ENCODE results near the gene FMO5. TPM values are rescaled to one million over a fixed set of nuclear protein-coding genes. Genes with fewer than 3 reads are reported as not detected.

The FMO5 gene
- polyA plus RNA-seq, 1 donor (not counting 4 experiments of a cell fraction or from before 2014, with no cell fraction given), result 0.31 TPM

DNA sequence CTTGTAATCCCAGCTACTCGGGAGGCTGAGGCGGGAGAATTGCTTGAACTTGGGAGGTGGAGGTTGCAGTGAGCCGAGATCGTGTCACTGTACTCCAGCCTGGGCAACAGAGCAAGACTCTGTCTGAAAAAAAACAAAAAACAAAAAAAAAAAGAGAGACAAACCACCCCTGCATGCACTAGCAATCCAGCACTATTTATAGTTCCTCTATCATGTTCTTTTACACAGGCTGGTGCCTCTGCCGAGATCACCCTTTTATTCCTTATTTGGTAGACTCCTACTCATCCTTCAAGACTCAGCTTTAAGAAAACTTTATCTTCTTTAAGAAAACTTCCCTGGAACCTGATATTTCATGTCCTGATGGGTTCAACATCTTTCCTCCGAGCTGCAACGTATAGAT lies 10.8 kb downstream of the FMO5 start:
- no peak for FAIRE-seq
- H2AFZ ChIP-seq (ENCODE audit: control insufficient read depth, low read length), result no peak overlapping the region
- no peaks in the 10 kb centered on the region for H3K27me3 ChIP-seq (ENCODE audit: control insufficient read depth, extremely low read depth, insufficient read depth, low read length)

DNA sequence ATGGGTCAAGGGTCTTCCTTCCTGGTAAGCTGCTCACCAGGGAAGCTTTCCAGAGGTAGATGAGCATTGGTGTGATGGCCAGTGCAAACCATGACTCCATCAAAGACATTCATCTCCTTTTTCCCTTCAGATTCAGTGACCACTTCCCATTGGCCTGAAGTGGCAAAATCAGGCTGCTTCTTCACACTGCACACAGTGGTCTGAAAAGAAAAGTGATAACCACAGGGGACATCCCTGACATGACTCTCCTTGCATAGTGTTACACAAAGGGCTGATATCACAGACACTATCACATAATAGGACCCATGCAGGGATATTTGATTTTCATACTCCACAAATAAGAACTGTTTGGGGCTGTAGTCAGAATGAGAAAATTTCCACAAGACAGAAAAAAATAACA lies 11.9 kb downstream of the FMO5 start:
- dilution Hi-C loops (cut with MboI; ENCODE audit: extremely low pct_ligation_motif_present, low sequenced_read_pairs), result no loop called here
- no peak for FAIRE-seq
- no peak overlapping the region for H3K4me2 ChIP-seq (ENCODE audit: control insufficient read depth, extremely low read depth, insufficient read depth, low read depth, low read length)
- no peak for DNase-seq (ENCODE audit: low read depth, low spot score)
- no peaks in the 10 kb centered on the region for H3K4me1 ChIP-seq (ENCODE audit: control insufficient read depth, extremely low read depth, insufficient read depth, low read length)
- H3K36me3 ChIP-seq (ENCODE audit: control insufficient read depth in 2 of 2, extremely low read depth in 1 of 2, insufficient read depth in 2 of 2, low read length in 2 of 2), result no peaks in the 10 kb centered on the region
- no peak overlapping the region for H2AFZ ChIP-seq (ENCODE audit: control insufficient read depth, low read length)
- no peaks in the 10 kb centered on the region for H4K20me1 ChIP-seq (ENCODE audit: control insufficient read depth, extremely low read depth, insufficient read depth, low read length)
- H3K27ac ChIP-seq (ENCODE audit: control insufficient read depth, insufficient read depth, low read length), result no peak overlapping the region
- no peak overlapping the region for H3K4me3 ChIP-seq (ENCODE audit: control insufficient read depth in 2 of 3, extremely low read depth in 1 of 3, insufficient read depth in 2 of 3, low read depth in 1 of 3, low read length in 3 of 3)
- no peaks in the 10 kb centered on the region for H3K9me3 ChIP-seq (ENCODE audit: control insufficient read depth, low read depth, low read length)
- H3K27me3 ChIP-seq (ENCODE audit: control insufficient read depth, extremely low read depth, insufficient read depth, low read length), result no peaks in the 10 kb centered on the region
- H3K9me1 ChIP-seq (ENCODE audit: control insufficient read depth, extremely low read depth, insufficient read depth, low read length), result no peaks in the 10 kb centered on the region
- TF ChIP-seq EZH2 (IDR thresholded peaks at IDR 0.05; ENCODE audit: low read length), result no peak
- TF ChIP-seq, protein P1, sequence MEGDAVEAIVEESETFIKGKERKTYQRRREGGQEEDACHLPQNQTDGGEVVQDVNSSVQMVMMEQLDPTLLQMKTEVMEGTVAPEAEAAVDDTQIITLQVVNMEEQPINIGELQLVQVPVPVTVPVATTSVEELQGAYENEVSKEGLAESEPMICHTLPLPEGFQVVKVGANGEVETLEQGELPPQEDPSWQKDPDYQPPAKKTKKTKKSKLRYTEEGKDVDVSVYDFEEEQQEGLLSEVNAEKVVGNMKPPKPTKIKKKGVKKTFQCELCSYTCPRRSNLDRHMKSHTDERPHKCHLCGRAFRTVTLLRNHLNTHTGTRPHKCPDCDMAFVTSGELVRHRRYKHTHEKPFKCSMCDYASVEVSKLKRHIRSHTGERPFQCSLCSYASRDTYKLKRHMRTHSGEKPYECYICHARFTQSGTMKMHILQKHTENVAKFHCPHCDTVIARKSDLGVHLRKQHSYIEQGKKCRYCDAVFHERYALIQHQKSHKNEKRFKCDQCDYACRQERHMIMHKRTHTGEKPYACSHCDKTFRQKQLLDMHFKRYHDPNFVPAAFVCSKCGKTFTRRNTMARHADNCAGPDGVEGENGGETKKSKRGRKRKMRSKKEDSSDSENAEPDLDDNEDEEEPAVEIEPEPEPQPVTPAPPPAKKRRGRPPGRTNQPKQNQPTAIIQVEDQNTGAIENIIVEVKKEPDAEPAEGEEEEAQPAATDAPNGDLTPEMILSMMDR (optimal IDR thresholded peaks at IDR 0.05 in 1 of 3, IDR thresholded peaks at IDR 0.05 in 1 of 3, conservative IDR thresholded peaks at IDR 0.05 in 1 of 3; ENCODE audit: extremely low read depth in 1 of 3, insufficient read depth in 2 of 3, low read length in 3 of 3), result no peak
- H3K79me2 ChIP-seq (ENCODE audit: control insufficient read depth, insufficient read depth, low read length), result no peaks in the 10 kb centered on the region
- no peak overlapping the region for H3K9ac ChIP-seq (ENCODE audit: control insufficient read depth, extremely low read depth, insufficient read depth, low read length)

More for the DNA sequence above, 10.8 kb downstream of the FMO5 start:
- Histone ChIP-seq H3K9ac (ENCODE audit: control insufficient read depth, extremely low read depth, insufficient read depth, low read length) (no peak overlapping the region), H3K9me3 (ENCODE audit: control insufficient read depth, low read depth, low read length) (no peaks in the 10 kb centered on the region), H3K4me3 (ENCODE audit: control insufficient read depth in 2 of 3, extremely low read depth in 1 of 3, insufficient read depth in 2 of 3, low read depth in 1 of 3, low read length in 3 of 3) (no peak overlapping the region), H4K20me1 (ENCODE audit: control insufficient read depth, extremely low read depth, insufficient read depth, low read length) (no peaks in the 10 kb centered on the region), H3K27ac (ENCODE audit: control insufficient read depth, insufficient read depth, low read length) (no peak overlapping the region), H3K79me2 (ENCODE audit: control insufficient read depth, insufficient read depth, low read length) (no peaks in the 10 kb centered on the region), H3K4me1 (ENCODE audit: control insufficient read depth, extremely low read depth, insufficient read depth, low read length) (no peaks in the 10 kb centered on the region), H3K36me3 (ENCODE audit: control insufficient read depth in 2 of 2, extremely low read depth in 1 of 2, insufficient read depth in 2 of 2, low read length in 2 of 2) (no peaks in the 10 kb centered on the region), H3K9me1 (ENCODE audit: control insufficient read depth, extremely low read depth, insufficient read depth, low read length) (no peaks in the 10 kb centered on the region), H3K4me2 (ENCODE audit: control insufficient read depth, extremely low read depth, insufficient read depth, low read depth, low read length) (no peak overlapping the region)
- no peak for TF ChIP-seq EZH2 (IDR thresholded peaks at IDR 0.05; ENCODE audit: low read length)
- TF ChIP-seq, protein P1 (optimal IDR thresholded peaks at IDR 0.05 in 1 of 3, IDR thresholded peaks at IDR 0.05 in 1 of 3, conservative IDR thresholded peaks at IDR 0.05 in 1 of 3; ENCODE audit: extremely low read depth in 1 of 3, insufficient read depth in 2 of 3, low read length in 3 of 3), result no peak
- no peak for DNase-seq (ENCODE audit: low read depth, low spot score)
- dilution Hi-C loops (cut with MboI; ENCODE audit: extremely low pct_ligation_motif_present, low sequenced_read_pairs), result no loop called here

All from keratinocyte (primary cell).